Skeletal muscle satellite cell (primary cell): ENCODE measurements around the gene RNLS.
"Not testable (repeated sequence)": the region's sequence is repeated elsewhere in the genome, so short reads cannot be mapped to it uniquely, and the experiment has no call there.

ENCODE experiments used
- H3K27me3 ChIP-seq: 2 replicates; pipeline ENCODE4 v1.7.0; 2013; ENCODE audit warnings: low read length; ENCODE audit not compliant: control insufficient read depth, insufficient read depth
- H3K36me3 ChIP-seq: 2 replicates; pipeline ENCODE4 v1.7.0; 2013; ENCODE audit warnings: mild to moderate bottlenecking, control low read depth, low read length; ENCODE audit not compliant: insufficient read depth
- H3K4me1 ChIP-seq: 2 replicates; pipeline ENCODE4 v1.7.0; 2013; ENCODE audit warnings: low read length; ENCODE audit not compliant: control insufficient read depth, insufficient read depth
- H3K4me2 ChIP-seq: 2 replicates; pipeline ENCODE4 v1.7.0; 2013; ENCODE audit warnings: mild to moderate bottlenecking, low read length
- H3K4me3 ChIP-seq: 2 replicates; pipeline ENCODE4 v1.7.0; 2013; ENCODE audit warnings: low read length
- H3K9ac ChIP-seq: 2 replicates; pipeline ENCODE4 v1.7.0; 2013; ENCODE audit warnings: mild to moderate bottlenecking, low read depth, low read length, moderate library complexity
- H3K9me3 ChIP-seq: replicated peaks from 2 replicates; pipeline ENCODE4 v1.7.0; 2013; ENCODE audit warnings: mild to moderate bottlenecking, control low read depth, low read length

RNLS gene

DNA sequence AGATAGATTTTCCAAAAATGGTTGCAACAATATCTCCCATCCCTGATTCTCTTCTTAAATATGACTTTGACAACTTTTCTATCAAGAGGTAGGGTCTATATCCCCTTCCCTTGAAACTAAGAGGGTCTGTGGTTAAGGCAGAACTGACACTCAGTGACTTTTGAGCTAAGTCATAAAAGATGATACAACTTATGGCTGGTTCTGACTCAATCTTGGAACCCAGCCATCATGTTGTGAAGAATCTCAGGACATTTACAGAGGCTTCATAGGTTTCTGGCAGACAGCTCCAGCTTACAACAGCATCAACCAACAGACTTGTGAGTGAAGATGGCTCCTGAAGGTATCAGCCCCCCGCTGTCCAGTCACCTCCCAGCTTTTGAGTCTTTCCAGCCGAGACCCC lies 203.5 kb downstream of the RNLS start:
- Histone ChIP-seq H3K4me3 (no peak overlapping the region), H3K36me3 (no peaks in the 10 kb centered on the region), H3K4me1 (peaks cover 8% of the 10 kb centered on the region), H3K9me3 (no peaks in the 10 kb centered on the region), H3K27me3 (no peaks in the 10 kb centered on the region), H3K4me2 (no peak overlapping the region), H3K9ac (no peak overlapping the region)

- no peak overlapping the region for H3K4me2 ChIP-seq
- no peak overlapping the region for H3K4me3 ChIP-seq
- H3K9me3 ChIP-seq = no peaks in the 10 kb centered on the region
- H3K27me3 ChIP-seq = no peaks in the 10 kb centered on the region
- H3K9ac ChIP-seq = no peak overlapping the region
- H3K36me3 ChIP-seq = no peaks in the 10 kb centered on the region
- H3K4me1 ChIP-seq = peaks cover 8% of the 10 kb centered on the region
These were observed 205.6 kb downstream of the RNLS start for GRCh38 chr10:88377510-88377909.

GRCh38 chr10:88374392-88375175 lies 208.5 kb downstream of the RNLS start:
- no peak overlapping the region for H3K4me2 ChIP-seq
- no peak overlapping the region for H3K4me3 ChIP-seq
- no peaks in the 10 kb centered on the region for H3K9me3 ChIP-seq
- H3K4me1 ChIP-seq = peaks cover 4% of the 10 kb centered on the region
- H3K27me3 ChIP-seq = no peaks in the 10 kb centered on the region
- H3K9ac ChIP-seq = no peak overlapping the region
- no peaks in the 10 kb centered on the region for H3K36me3 ChIP-seq

- Histone ChIP-seq H3K9ac (no peak overlapping the region), H3K9me3 (no peaks in the 10 kb centered on the region), H3K36me3 (no peaks in the 10 kb centered on the region), H3K4me3 (no peak overlapping the region), H3K4me1 (no peaks in the 10 kb centered on the region), H3K4me2 (no peak overlapping the region), H3K27me3 (no peaks in the 10 kb centered on the region)
These were observed 210.1 kb downstream of the RNLS start for GRCh38 chr10:88372881-88373592.

DNA sequence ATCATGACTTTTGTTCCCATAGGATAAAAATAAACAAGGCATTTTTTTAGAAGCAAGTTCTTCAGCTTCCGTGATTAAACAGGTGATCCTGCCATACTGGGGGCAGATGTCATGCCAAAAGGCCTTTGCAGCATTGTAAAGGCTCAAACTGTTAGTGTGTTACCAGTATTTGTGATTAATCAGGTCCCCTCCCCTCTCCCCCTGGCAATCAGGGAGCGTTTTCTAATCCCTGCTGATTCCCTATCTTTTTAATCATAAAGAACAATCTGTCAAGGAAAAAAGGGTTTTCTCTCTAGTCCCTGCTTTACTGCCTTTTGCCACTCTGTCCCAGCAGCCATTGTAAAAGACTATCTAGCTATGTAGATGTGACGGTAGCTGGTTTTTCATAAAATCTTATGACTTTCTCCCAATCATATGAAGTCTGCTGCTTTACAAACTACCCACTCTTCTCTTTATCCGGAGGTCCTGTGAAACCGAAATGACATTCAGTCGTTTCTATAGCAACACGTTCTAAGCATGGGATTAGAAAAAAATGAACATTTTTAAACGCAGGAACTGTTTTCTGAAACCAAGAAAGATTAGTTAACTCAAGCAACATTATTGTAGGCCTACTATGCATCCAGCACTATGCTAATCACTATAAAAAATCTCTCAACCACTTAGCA lies 210.9 kb downstream of the RNLS start:
- Histone ChIP-seq H3K9ac (no peak overlapping the region), H3K4me2 (no peak overlapping the region), H3K36me3 (no peaks in the 10 kb centered on the region), H3K4me3 (no peak overlapping the region), H3K27me3 (no peaks in the 10 kb centered on the region), H3K9me3 (no peaks in the 10 kb centered on the region), H3K4me1 (no peaks in the 10 kb centered on the region)

DNA sequence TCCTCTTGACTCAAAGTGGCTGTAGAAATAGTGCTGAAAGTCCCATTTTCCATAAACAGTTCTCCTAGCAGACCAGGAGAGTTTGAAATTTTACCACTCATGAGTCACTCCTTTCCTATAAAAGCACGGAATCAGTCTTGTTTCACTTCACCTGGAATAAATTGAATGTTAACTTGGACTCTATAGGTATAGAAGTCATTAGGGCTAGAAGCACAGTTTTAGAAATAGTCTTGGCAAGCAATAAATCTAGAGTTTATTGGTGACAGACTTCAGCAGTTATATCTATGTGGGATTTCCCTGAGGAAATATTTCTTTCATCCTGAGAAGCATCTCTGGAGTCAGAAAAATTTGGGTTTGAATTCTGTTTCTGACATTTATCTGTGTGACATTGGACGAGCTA lies 212.4 kb downstream of the RNLS start:
- no peaks in the 10 kb centered on the region for H3K9me3 ChIP-seq
- no peaks in the 10 kb centered on the region for H3K4me1 ChIP-seq
- H3K9ac ChIP-seq = no peak overlapping the region
- no peaks in the 10 kb centered on the region for H3K27me3 ChIP-seq
- no peak overlapping the region for H3K4me2 ChIP-seq
- no peak overlapping the region for H3K4me3 ChIP-seq
- H3K36me3 ChIP-seq = no peaks in the 10 kb centered on the region

- Histone ChIP-seq H3K27me3 (no peaks in the 10 kb centered on the region), H3K9ac (no peak overlapping the region), H3K36me3 (no peaks in the 10 kb centered on the region), H3K4me1 (no peaks in the 10 kb centered on the region), H3K4me3 (no peak overlapping the region), H3K9me3 (no peaks in the 10 kb centered on the region), H3K4me2 (no peak overlapping the region)
These were observed 216.3 kb downstream of the RNLS start for GRCh38 chr10:88366772-88367171.

GRCh38 chr10:88361995-88362807 lies 220.9 kb downstream of the RNLS start:
- no peaks in the 10 kb centered on the region for H3K27me3 ChIP-seq
- no peak overlapping the region for H3K9ac ChIP-seq
- no peaks in the 10 kb centered on the region for H3K4me1 ChIP-seq
- no peak overlapping the region for H3K4me3 ChIP-seq
- no peaks in the 10 kb centered on the region for H3K9me3 ChIP-seq
- H3K36me3 ChIP-seq = no peaks in the 10 kb centered on the region
- H3K4me2 ChIP-seq = no peak overlapping the region

DNA sequence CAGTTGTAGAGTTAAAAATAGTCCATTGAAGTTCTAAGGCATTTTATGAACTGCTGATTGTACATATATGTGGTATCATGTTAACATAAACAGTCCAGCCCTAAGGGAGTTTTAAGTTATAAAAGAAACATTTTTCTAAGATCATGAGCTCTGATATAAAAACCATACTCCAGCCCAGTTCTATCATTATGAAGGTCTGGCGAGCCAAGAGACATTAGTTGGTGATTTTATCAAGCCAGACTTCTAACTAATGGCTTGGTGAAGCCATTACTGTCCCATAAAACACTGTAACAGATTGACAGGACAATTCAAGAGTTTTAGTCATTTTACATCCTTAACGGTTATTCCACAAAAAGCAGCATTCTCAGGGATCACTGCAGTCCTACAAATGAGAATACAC lies 221.6 kb downstream of the RNLS start:
- Histone ChIP-seq H3K4me3 (no peak overlapping the region), H3K9me3 (no peaks in the 10 kb centered on the region), H3K27me3 (no peaks in the 10 kb centered on the region), H3K4me1 (no peaks in the 10 kb centered on the region), H3K9ac (no peak overlapping the region), H3K36me3 (no peaks in the 10 kb centered on the region), H3K4me2 (no peak overlapping the region)

DNA sequence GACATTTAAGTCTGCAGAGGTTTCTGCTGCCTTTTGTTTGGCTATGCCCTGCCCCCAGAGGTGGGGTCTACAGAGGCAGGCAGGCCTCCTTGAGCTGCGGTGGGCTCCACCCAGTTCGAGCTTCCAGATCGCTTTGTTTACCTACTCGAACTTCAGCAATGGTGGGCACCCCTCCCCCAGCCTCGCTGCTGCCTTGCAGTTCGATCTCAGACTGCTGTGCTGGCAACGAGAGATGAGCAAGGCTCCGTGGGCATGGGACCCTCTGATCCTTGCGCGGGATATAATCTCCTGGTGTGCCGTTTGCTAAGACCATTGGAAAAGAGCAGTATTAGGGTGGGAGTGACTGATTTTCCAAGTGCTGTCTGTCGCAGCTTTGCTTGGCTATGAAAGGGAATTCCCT lies 227.4 kb downstream of the RNLS start:
- not testable (repeated sequence) for H3K36me3 ChIP-seq, H3K4me1 ChIP-seq, H3K9me3 ChIP-seq

DNA sequence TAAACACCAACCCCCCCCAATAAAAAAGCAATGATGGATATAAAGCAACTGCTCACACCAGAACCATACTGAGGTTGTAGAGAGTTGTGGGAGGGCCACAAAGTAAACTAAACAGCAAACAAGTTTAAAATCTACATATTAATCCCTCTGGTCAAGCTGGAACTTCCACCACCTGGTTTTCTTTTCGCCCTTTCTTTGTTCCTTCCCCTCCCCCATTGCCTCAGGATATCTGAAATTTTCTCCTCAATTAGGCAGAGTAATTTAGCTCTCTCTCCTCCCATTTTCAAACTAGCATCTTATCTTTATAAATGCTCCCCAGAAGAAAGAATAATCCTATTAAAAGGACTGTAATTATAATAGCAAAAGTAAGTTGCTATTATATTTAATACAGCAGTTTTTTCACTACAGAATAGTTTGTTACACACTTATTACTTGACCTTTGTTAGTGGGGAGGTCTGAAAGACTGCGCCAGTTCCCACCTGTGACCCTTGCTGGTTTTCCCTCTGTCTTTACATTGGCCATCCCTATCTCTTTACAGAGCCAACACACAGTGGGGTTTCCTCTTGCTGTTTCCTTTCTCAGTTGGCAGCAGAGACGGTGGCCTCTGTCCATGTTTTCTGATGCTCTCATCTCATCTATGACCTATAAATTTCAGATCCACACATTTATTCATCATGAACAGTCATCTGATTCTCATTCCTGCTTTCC lies 235.4 kb downstream of the RNLS start:
- Histone ChIP-seq H3K27me3 (no peaks in the 10 kb centered on the region), H3K9ac (no peak overlapping the region), H3K36me3 (no peaks in the 10 kb centered on the region), H3K9me3 (no peaks in the 10 kb centered on the region), H3K4me3 (no peak overlapping the region), H3K4me1 (no peaks in the 10 kb centered on the region), H3K4me2 (no peak overlapping the region)

More for the DNA sequence above, 227.4 kb downstream of the RNLS start:
- not testable (repeated sequence) for H3K9ac ChIP-seq, H3K4me2 ChIP-seq, H3K4me3 ChIP-seq, H3K27me3 ChIP-seq
